ENCODE measurements around the gene MCU.
"Not testable (repeated sequence)": the region's sequence is repeated elsewhere in the genome, so short reads cannot be mapped to it uniquely, and the experiment has no call there.

MCU gene

GRCh38 chr10:72688208-72688651 is 3.7 kb upstream of the MCU start:
- DNase-seq: no peak

GRCh38 chr10:72689660-72690059 is 2.3 kb upstream of the MCU start:
- DNase-seq: no peak

- DNase-seq: no peak
Observed at GRCh38 chr10:72690071-72690755, 1.7 kb upstream of the MCU start.

- DNase-seq: no peak
Observed at GRCh38 chr10:72691470-72691862, 477 bp upstream of the MCU start.

- DNase-seq: peak; percentile 43
Observed at GRCh38 chr10:72692744-72692993, 726 bp downstream of the MCU start.

GRCh38 chr10:72692994-72693781 is 1.2 kb downstream of the MCU start:
- DNase-seq: no peak

- peak; percentile 15 for DNase-seq
Observed at GRCh38 chr10:72694476-72695369, 2.8 kb downstream of the MCU start.

- no peak for DNase-seq
Observed at GRCh38 chr10:72695496-72695895, 3.6 kb downstream of the MCU start.

GRCh38 chr10:72697716-72698115 is 5.8 kb downstream of the MCU start:
- DNase-seq: no peak

GRCh38 chr10:72702465-72702864 is 10.5 kb downstream of the MCU start:
- DNase-seq: not testable (repeated sequence)

GRCh38 chr10:72702868-72703581 is 11.1 kb downstream of the MCU start:
- DNase-seq: no peak

GRCh38 chr10:72704117-72704516 is 12.2 kb downstream of the MCU start:
- DNase-seq: no peak

GRCh38 chr10:72709041-72709440 is 17.1 kb downstream of the MCU start:
- DNase-seq: no peak

GRCh38 chr10:72712136-72712535 is 20.2 kb downstream of the MCU start:
- no peak for DNase-seq

- DNase-seq: no peak
Observed at GRCh38 chr10:72719941-72720592, 28.1 kb downstream of the MCU start.

GRCh38 chr10:72720814-72721660 is 29.1 kb downstream of the MCU start:
- no peak for DNase-seq

GRCh38 chr10:72727130-72727529 is 35.2 kb downstream of the MCU start:
- no peak for DNase-seq

- DNase-seq: no peak
Observed at GRCh38 chr10:72728462-72728861, 36.5 kb downstream of the MCU start.

- DNase-seq: no peak
Observed at GRCh38 chr10:72729528-72729927, 37.6 kb downstream of the MCU start.

- no peak for DNase-seq
Observed at GRCh38 chr10:72730479-72730878, 38.5 kb downstream of the MCU start.

- DNase-seq: no peak
Observed at GRCh38 chr10:72731916-72732419, 40.0 kb downstream of the MCU start.
